ENCODE results near the gene ELOVL1.
"Not testable (repeated sequence)": the region's sequence is repeated elsewhere in the genome, so short reads cannot be mapped to it uniquely, and the experiment has no call there.

ELOVL1 gene

GRCh38 chr1:43377831-43378230 lies 10.0 kb upstream of the ELOVL1 start:
- TF ChIP-seq CTCF (conservative IDR thresholded peaks at IDR 0.05): no peak
- H3K27ac ChIP-seq: no peak overlapping the region

- no peak for TF ChIP-seq CTCF (conservative IDR thresholded peaks at IDR 0.05)
- H3K27ac ChIP-seq: no peak overlapping the region
Measured at GRCh38 chr1:43376723-43377235, 9.0 kb upstream of the ELOVL1 start.

- no peak overlapping the region for H3K27ac ChIP-seq
Measured at GRCh38 chr1:43373066-43373940, 5.5 kb upstream of the ELOVL1 start.

DNA sequence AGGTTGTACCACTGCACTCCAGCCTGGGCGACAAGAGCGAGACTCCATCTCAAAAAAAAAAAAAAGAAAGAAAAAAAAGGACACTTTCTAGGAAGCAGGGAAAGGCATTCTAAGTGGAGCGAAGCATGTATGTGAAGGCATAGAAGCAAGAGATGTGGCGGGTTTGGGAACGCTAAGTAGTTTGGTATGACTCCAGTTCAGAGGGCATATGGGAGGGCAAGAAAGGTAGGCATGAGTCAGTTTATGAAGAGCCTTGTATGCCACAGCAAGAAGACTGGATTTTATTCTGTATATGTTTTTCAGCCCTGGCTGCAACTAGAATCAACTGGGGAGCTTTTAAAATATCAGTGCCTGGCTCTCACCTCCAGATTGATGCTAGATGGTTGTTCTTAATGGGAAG lies 4.4 kb upstream of the ELOVL1 start:
- TF ChIP-seq CTCF (conservative IDR thresholded peaks at IDR 0.05): no peak
- no peak overlapping the region for H3K27ac ChIP-seq

More at GRCh38 chr1:43373066-43373940, 5.5 kb upstream of the ELOVL1 start:
- no peak for TF ChIP-seq CTCF (conservative IDR thresholded peaks at IDR 0.05)

DNA sequence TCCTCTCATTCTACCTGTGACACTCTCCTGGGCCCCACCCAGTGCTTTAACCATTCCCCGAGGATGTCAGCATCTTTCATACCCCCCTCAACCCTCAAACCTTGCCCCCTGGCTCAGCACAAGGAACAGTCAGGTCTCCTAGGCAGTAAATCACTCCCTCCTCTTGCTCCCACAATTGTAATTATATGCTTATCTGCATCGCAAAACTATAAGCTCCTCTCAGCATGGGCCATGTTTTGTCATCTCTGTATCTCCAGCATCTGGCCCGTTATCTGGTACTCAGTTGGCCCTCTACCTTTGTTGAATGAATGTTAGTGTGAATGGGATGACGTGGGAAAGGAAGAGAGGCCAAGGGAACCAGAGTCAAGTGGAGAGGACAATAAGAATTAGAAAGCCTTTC lies 2.8 kb upstream of the ELOVL1 start:
- TF ChIP-seq CTCF (conservative IDR thresholded peaks at IDR 0.05): no peak

GRCh38 chr1:43369779-43370178 lies 2.0 kb upstream of the ELOVL1 start:
- not testable (repeated sequence) for H3K27ac ChIP-seq

More for the DNA sequence above, 2.8 kb upstream of the ELOVL1 start:
- H3K27ac ChIP-seq: no peak overlapping the region

DNA sequence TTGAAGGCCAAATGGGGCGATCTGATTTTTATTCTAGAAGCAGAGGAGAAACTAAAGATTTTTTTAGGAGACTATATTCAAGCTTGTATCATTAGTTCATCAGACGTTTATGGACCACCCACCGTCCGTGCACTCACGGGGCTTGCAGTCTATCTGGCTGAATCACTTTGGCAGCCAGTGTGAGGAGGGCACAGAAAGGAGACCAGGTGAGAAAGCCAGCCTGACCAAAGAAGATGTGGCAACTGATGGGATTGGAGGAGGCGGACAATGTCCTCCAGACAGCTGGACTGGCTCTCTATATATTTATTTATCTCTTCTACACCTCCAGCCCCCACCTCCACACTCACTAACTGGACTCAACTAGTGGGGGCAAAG lies 822 bp upstream of the ELOVL1 start:
- peak overlapping the region; percentile 91 for H3K27ac ChIP-seq
- no peak for TF ChIP-seq CTCF (conservative IDR thresholded peaks at IDR 0.05)

Measured in VCaP (cell line).